H1 (cell line): Measurements from ENCODE around the gene PLK5. TPM values are rescaled to one million over a fixed set of nuclear protein-coding genes. Genes with fewer than 3 reads are reported as not detected.

Source experiments
- GTF2F1 ChIP-seq: IDR thresholded peaks from 2 replicates; pipeline ENCODE4 v1.6.1; 2012; ENCODE audit warnings: low read depth, low read length, improper control_type of control experiment, borderline replicate concordance
- YY1 ChIP-seq: IDR thresholded peaks from 2 replicates; pipeline ENCODE4 v1.6.1; 2011; ENCODE audit warnings: low read depth, mild to moderate bottlenecking, low read length
- polyA plus RNA-seq, 7 experiments: library from polyadenylated mRNA; depleted of rRNA in 3 of 7; stranded (reverse) in 5 of 7; unstranded in 2 of 7; fragments of >200 nt in 5 of 7; fragments of 200-250 nt in 2 of 7; gene quantifications; 1 replicate in 5 of 7; 2 replicates in 1 of 7; 4 replicates in 1 of 7; pipeline versions ENCODE4 v1.2.1 to v1.2.3, GENCODE V29; 2011 to 2013; ENCODE audit warnings: missing spikeins in 2 of 7, mixed read lengths in 2 of 7
- total RNA-seq: library from RNA; stranded (reverse); fragmentation: NEBNext Ultra II Directional; extraction: Animal tissue kit (Norgen Biotek cat#: 25700); gene quantifications from 2 replicates; pipeline ENCODE4 v1.2.1, GENCODE V29; 2021

Gene PLK5
- total and polyA plus RNA-seq, 2 of the 8 experiments (the other 6 are each of a cell fraction or from before 2014, with no cell fraction given), result 0.43 to 0.45 TPM

GRCh38 chr19:1489463-1490310 is 34.2 kb upstream of the PLK5 start (continued):
- no peak for TF ChIP-seq YY1
- TF ChIP-seq GTF2F1, result no peak
- TF ChIP-seq, all 59 proteins: peak for 0
